Retinal pigment epithelial cell (primary cell): ENCODE data around the gene VSTM5.

Experiments
- DNase-seq: peaks from one replicate; pipeline ENCODE4 v3.0.0-alpha.2; 2010; ENCODE audit warnings: low read depth
- H3K4me3 ChIP-seq: 2 replicates; pipeline ENCODE4 v1.5.1; 2011; ENCODE audit warnings: mild to moderate bottlenecking, low read length, control low read depth, moderate library complexity
- TF ChIP-seq, protein P1 (sequence below): conservative IDR thresholded peaks from 2 replicates; pipeline ENCODE4 v1.5.1; 2011; ENCODE audit warnings: low read depth, low read length, control low read depth, inconsistent platforms

Gene VSTM5

DNA sequence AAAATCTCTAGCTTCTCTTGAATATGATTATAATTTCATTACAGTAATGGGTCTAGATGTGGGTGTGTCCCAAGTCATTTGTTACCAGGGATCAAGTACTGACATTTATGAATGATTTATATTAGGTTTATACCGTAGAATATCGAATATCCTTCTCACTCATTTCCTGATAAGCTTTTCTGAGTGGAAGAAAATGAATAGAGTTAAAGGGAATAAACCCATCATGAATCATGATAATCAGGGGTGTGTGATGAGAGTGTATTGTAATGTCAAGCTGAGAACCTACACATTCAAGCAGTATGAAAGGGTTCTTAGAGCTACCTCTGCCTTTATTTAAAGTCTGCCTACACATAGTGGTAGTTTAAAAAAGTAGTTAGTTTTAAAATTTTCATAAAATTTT, 49.1 kb downstream of the VSTM5 start:
- TF ChIP-seq, protein P1, sequence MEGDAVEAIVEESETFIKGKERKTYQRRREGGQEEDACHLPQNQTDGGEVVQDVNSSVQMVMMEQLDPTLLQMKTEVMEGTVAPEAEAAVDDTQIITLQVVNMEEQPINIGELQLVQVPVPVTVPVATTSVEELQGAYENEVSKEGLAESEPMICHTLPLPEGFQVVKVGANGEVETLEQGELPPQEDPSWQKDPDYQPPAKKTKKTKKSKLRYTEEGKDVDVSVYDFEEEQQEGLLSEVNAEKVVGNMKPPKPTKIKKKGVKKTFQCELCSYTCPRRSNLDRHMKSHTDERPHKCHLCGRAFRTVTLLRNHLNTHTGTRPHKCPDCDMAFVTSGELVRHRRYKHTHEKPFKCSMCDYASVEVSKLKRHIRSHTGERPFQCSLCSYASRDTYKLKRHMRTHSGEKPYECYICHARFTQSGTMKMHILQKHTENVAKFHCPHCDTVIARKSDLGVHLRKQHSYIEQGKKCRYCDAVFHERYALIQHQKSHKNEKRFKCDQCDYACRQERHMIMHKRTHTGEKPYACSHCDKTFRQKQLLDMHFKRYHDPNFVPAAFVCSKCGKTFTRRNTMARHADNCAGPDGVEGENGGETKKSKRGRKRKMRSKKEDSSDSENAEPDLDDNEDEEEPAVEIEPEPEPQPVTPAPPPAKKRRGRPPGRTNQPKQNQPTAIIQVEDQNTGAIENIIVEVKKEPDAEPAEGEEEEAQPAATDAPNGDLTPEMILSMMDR = no peak
- no peak overlapping the region for H3K4me3 ChIP-seq
- DNase-seq = no peak

DNA sequence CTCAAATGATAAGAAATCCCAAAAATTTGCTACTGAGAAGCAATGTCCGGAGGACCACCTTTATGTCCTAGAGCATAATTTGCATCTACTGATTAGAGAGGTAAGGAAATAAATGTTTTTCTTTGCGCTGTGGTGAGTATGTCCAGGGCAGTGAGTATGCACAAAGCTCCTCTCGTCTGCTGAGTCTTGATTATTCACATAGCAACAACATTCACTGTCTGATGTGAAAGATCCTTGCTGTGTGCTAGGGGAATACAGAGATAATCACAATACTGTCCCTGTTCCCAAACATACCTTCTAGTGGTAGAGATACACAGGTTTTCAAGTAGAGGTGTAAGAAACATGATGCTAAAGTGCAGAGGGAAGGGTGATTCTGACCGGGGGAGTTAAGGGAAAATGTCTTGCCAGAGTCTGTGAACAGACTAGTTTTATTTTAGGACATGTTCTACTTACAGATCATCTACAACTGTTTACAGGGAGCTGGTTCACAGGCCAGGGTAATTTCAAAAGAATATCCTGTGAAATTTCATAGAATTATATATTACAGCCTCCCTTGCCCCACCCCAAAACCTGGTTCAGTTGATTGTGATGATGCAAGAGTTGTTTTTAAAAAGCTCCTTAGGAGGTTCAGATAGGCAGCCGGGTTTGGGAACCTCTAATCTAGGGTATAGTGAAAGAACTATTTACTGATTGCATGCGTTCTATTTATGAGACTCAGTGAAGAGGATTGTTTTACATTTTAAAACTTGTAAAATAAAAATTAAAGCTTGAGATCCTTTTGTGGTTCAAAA, 53.8 kb downstream of the VSTM5 start:
- DNase-seq = no peak
- TF ChIP-seq, protein P1 = no peak
- no peak overlapping the region for H3K4me3 ChIP-seq

DNA sequence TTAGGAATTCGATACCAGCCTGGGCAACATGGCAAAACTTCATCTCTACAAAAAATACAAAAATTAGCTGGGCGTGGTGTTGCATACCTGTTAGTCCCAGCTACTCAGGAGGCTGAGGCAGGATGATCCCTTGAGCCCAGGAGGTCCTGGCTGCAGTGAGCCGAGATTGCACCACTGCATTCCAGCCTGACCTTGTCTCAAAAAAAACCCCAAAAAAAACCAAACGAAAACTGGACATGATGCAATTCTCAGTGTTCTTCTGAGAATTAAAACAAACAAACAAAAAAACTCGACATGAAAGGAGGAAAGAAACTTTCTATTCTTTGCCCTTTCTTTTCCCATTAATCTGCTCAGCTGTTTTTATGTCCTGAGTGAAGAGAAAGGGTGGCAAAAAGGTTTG, 58.9 kb downstream of the VSTM5 start:
- no peak for DNase-seq
- TF ChIP-seq, protein P1 = no peak
- no peak overlapping the region for H3K4me3 ChIP-seq

DNA sequence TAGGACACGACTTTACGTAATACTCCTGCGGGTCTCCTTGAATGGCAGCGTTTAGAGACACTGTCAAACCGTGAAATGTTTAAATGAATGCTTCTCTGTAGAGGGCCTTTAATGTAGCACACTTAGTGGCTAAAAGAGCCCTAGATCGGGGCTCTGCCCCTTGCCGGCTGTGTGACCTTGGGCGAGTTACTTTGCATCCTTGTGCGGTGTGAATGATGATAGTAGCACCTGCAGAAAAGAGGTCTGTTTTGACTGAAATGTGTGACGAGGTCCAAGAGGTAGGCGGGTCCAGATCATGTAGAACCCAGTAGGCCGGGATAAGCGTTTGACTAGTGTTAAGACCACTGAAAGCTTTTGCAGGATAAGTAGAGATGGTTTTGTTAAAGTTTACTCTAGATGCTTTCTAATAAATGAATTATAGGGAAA, 65.5 kb downstream of the VSTM5 start:
- peak overlapping the region; percentile 97 for H3K4me3 ChIP-seq
- DNase-seq = no peak
- TF ChIP-seq, protein P1 = no peak

- H3K4me3 ChIP-seq = peak within 1 kb of the TSS; percentile 97
- TF ChIP-seq, protein P1 = peak; percentile 37
- DNase-seq = peak; percentile 75
These were observed 66.1 kb downstream of the VSTM5 start, which contains the start of gene MED17 for GRCh38 chr11:93784145-93784934. MED17 (plus strand) TSS chr11:93784282; CDS start chr11:93784514, 232 bp downstream.

DNA sequence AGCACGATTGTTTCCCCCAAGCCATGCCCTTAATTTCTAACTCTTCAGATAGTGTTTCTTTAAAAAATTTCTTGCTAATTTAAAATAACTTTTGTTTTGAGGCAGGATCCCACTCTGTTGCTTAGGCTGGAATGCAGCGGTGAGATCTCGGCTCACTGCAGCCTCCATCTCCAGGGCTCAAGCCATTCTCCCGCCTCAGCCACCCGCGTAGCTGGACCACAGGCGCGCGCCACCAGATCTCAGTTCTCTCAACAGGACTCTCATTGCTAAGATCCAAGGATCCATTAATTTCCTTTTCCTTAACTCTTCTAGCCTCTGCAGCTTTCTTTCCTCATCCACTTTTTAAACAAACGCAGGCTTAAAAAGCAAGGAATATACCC, 66.7 kb downstream of the VSTM5 start:
- DNase-seq = no peak
- H3K4me3 ChIP-seq = peak overlapping the region; percentile 97
- TF ChIP-seq, protein P1 = no peak

- DNase-seq = no peak
- TF ChIP-seq, protein P1 = no peak
- H3K4me3 ChIP-seq = peak overlapping the region; percentile 97
These were observed 67.1 kb downstream of the VSTM5 start for GRCh38 chr11:93783362-93783761.
